ENCODE data around the gene SNRNP25. TPM values are rescaled to one million over a fixed set of nuclear protein-coding genes. Genes with fewer than 3 reads are reported as not detected.

Gene SNRNP25
- total RNA-seq, 3 donors from 2014 or later: 18.8 to 24.9 (median 20.6) TPM

GRCh38 chr16:59440-60059 lies 5.9 kb downstream of the SNRNP25 start:
- DNase-seq: no peak
- Histone ChIP-seq H3K4me3 (no peak overlapping the region), H3K9me3 (no peaks in the 10 kb centered on the region), H3K36me3 (ENCODE audit: low read depth) (no peaks in the 10 kb centered on the region), H3K4me1 (ENCODE audit: low read depth) (peaks cover 2% of the 10 kb centered on the region)
- no peak for ATAC-seq
- TF ChIP-seq CTCF (IDR thresholded peaks at IDR 0.05): no peak
- intact Hi-C loops (cut with DNase I, micrococcal nuclease): no loop called here

GRCh38 chr16:60166-60565 lies 6.5 kb downstream of the SNRNP25 start:
- intact Hi-C loops (cut with DNase I, micrococcal nuclease): no loop called here
- no peaks in the 10 kb centered on the region for H3K36me3 ChIP-seq (ENCODE audit: low read depth)
- no peaks in the 10 kb centered on the region for H3K9me3 ChIP-seq
- no peak for DNase-seq
- no peak for ATAC-seq
- no peak overlapping the region for H3K4me3 ChIP-seq
- TF ChIP-seq CTCF (IDR thresholded peaks at IDR 0.05): no peak
- H3K4me1 ChIP-seq (ENCODE audit: low read depth): no peaks in the 10 kb centered on the region

- Histone ChIP-seq H3K9me3 (no peaks in the 10 kb centered on the region), H3K4me3 (no peak overlapping the region), H3K36me3 (ENCODE audit: low read depth) (no peaks in the 10 kb centered on the region), H3K4me1 (ENCODE audit: low read depth) (peaks cover 4% of the 10 kb centered on the region)
- no peak for TF ChIP-seq CTCF (IDR thresholded peaks at IDR 0.05)
- ATAC-seq (no peak), DNase-seq (no peak)
- intact Hi-C loops (cut with DNase I, micrococcal nuclease): no loop called here
Observed at GRCh38 chr16:60929-61878, 7.6 kb downstream of the SNRNP25 start.

- Histone ChIP-seq H3K4me1 (ENCODE audit: low read depth) (peaks cover 4% of the 10 kb centered on the region), H3K36me3 (ENCODE audit: low read depth) (no peaks in the 10 kb centered on the region), H3K9me3 (no peaks in the 10 kb centered on the region), H3K4me3 (no peak overlapping the region)
- intact Hi-C loops (cut with DNase I, micrococcal nuclease): no loop called here
- no peak for TF ChIP-seq CTCF (IDR thresholded peaks at IDR 0.05)
- no peak for DNase-seq
- ATAC-seq: no peak
Observed at GRCh38 chr16:61879-62281, 8.3 kb downstream of the SNRNP25 start.

- intact Hi-C loops (cut with DNase I, micrococcal nuclease): no loop called here
- Histone ChIP-seq H3K36me3 (ENCODE audit: low read depth) (no peaks in the 10 kb centered on the region), H3K9me3 (no peaks in the 10 kb centered on the region), H3K4me3 (no peak overlapping the region), H3K4me1 (ENCODE audit: low read depth) (peaks cover 4% of the 10 kb centered on the region)
- no peak for TF ChIP-seq CTCF (IDR thresholded peaks at IDR 0.05)
- ATAC-seq: no peak
- no peak for DNase-seq
Observed at GRCh38 chr16:62283-62967, 8.8 kb downstream of the SNRNP25 start.
